Ovary (tissue), 9 donors: ENCODE data around the gene AKAP7. TPM values are rescaled to one million over a fixed set of nuclear protein-coding genes. Genes with fewer than 3 reads are reported as not detected.

Experiments
- DNase-seq, 5 donors: peaks; one replicate each; pipeline ENCODE4 v3.0.0-alpha.2; 2019 to 2020
- H3K27ac ChIP-seq, 2 donors: fragments of 200-600 bp; one replicate each; pipeline versions ENCODE4 v1.5.1 to v1.8.0; 2019 to 2022
- H3K27me3 ChIP-seq: fragments of 200-600 bp; one replicate; pipeline ENCODE4 v1.8.0; 2022
- H3K36me3 ChIP-seq: fragments of 200-600 bp; sonication (generic); one replicate; pipeline ENCODE4 v1.5.1; 2019
- H3K4me1 ChIP-seq: one replicate; pipeline ENCODE4 v1.8.1; 2013; ENCODE audit warnings: mild to moderate bottlenecking, moderate library complexity; ENCODE audit not compliant: insufficient read depth
- H3K4me3 ChIP-seq: fragments of 200-600 bp; sonication (generic); one replicate; pipeline ENCODE4 v1.5.1; 2017
- H3K9me3 ChIP-seq, 2 donors: fragments of 200-600 bp in 1 of 2; sonication (generic) in 1 of 2; one replicate each; pipeline versions ENCODE4 v1.5.1 to v1.8.1; 2013 to 2019; ENCODE audit warnings: mild to moderate bottlenecking in 1 of 2, moderate library complexity in 1 of 2
- CTCF ChIP-seq, 3 donors: fragments of 450-650 bp in 2 of 3; fragments of 200-600 bp in 1 of 3; IDR thresholded peaks; one replicate each; pipeline versions ENCODE4 v1.5.1 to v1.8.0; 2016 to 2022; ENCODE audit warnings: antibody characterized with exemption in 3 of 3, mild to moderate bottlenecking in 1 of 3
- EP300 ChIP-seq: sonication (generic); formaldehyde crosslinking; IDR thresholded peaks from one replicate; pipeline ENCODE4 v1.6.1; 2017; ENCODE audit warnings: antibody characterized with exemption
- POLR2A ChIP-seq: fragments of 450-650 bp; IDR thresholded peaks from one replicate; pipeline ENCODE4 v1.6.1; 2017; ENCODE audit warnings: antibody characterized with exemption, mild to moderate bottlenecking, moderate library complexity
- WGBS, 3 donors: extraction: QIAGEN DNeasy Blood & Tissue Kit in 1 of 3; methylation state at CpG; one replicate each; pipeline versions ENCODE4 v1.1.5 to v1.1.7; 2013 to 2017; 5-methylcytosine and 5-hydroxymethylcytosine counted together
- intact Hi-C, 4 donors: fragments of 100-400 bp; cut with DNase I; formaldehyde crosslinking; loops; one replicate each; pipeline versions ENCODE4 v1.11.0 to v1.15.1; 2022 to 2023
- polyA plus RNA-seq, 2 donors: library from polyadenylated mRNA; stranded (reverse); fragments of 200-250 nt in 1 of 2; fragments of 350-450 nt in 1 of 2; fragmentation: Illumina TruSeq in 1 of 2; extraction: RNeasy Lipid Tissue Mini Kit (QIAGEN cat#74804) in 1 of 2; gene quantifications; one replicate each; pipeline ENCODE4 v1.2.3, GENCODE V29; 2013 to 2014
- total RNA-seq, 7 donors: library from RNA; depleted of rRNA in 2 of 7; stranded (reverse); fragments of >200 nt in 2 of 7; fragmentation: NEBNext Ultra II Directional in 3 of 7; extraction: Animal tissue kit (Norgen Biotek cat#: 25700) in 3 of 7; gene quantifications; one replicate each; pipeline versions ENCODE4 v1.1.0 to v1.2.4, GENCODE V29; 2016 to 2023
- donor health status: DM: no; HTN: no; CAD: no; lungs with moderate emphysema.
- donor health status: DM: no; HTN: no; CAD: no.
- donor health status: Bipolar disorder and iron deficiency.
- donor health status: DM: yes; HTN: yes; CAD: no.
- donor health status: DM: no; HTN: no; CAD: no.
- donor health status: DM: yes; HTN: yes; CAD: no.

AKAP7 gene
- total and polyA plus RNA-seq, 9 donors, result 8.4 to 38.5 (median 31.1) TPM

GRCh38 chr6:131255434-131255833 lies 120.2 kb downstream of the AKAP7 start:
- H3K36me3 ChIP-seq, result no peaks in the 10 kb centered on the region
- intact Hi-C loops, result no loop called here

GRCh38 chr6:131255911-131256310 lies 120.6 kb downstream of the AKAP7 start:
- intact Hi-C loops, result no loop called here
- H3K9me3 ChIP-seq, result no peaks in the 10 kb centered on the region

More at GRCh38 chr6:131255434-131255833, 120.2 kb downstream of the AKAP7 start:
- no peak overlapping the region for H3K4me3 ChIP-seq
- no peak for TF ChIP-seq CTCF (IDR thresholded peaks at IDR 0.05)
- no peak for TF ChIP-seq POLR2A
- no peak for TF ChIP-seq EP300
- no peak for DNase-seq
- H3K9me3 ChIP-seq, result no peaks in the 10 kb centered on the region
- no peak overlapping the region for H3K27ac ChIP-seq
- no peaks in the 10 kb centered on the region for H3K4me1 ChIP-seq
- H3K27me3 ChIP-seq, result no peaks in the 10 kb centered on the region

GRCh38 chr6:131257104-131257503 lies 121.8 kb downstream of the AKAP7 start:
- TF ChIP-seq CTCF (IDR thresholded peaks at IDR 0.05) (no peak), POLR2A (no peak), EP300 (no peak)
- Histone ChIP-seq H3K4me3 (no peak overlapping the region), H3K27ac (no peak overlapping the region), H3K4me1 (no peaks in the 10 kb centered on the region), H3K9me3 (no peaks in the 10 kb centered on the region), H3K27me3 (no peaks in the 10 kb centered on the region), H3K36me3 (no peaks in the 10 kb centered on the region)
- intact Hi-C loops, result no loop called here
- WGBS, 3 donors, result 97 to 100% (median 97%) methylated on average over 2 of the region's 2 CpGs
- DNase-seq, result no peak

More at GRCh38 chr6:131255911-131256310, 120.6 kb downstream of the AKAP7 start:
- Histone ChIP-seq H3K27me3 (no peaks in the 10 kb centered on the region), H3K4me1 (no peaks in the 10 kb centered on the region), H3K4me3 (no peak overlapping the region), H3K27ac (no peak overlapping the region), H3K36me3 (no peaks in the 10 kb centered on the region)
- no peak for DNase-seq
- WGBS, 3 donors, result 77 to 93% (median 93%) methylated on average over 2 of the region's 2 CpGs
- TF ChIP-seq CTCF (IDR thresholded peaks at IDR 0.05) (no peak), EP300 (no peak), POLR2A (no peak)

- Histone ChIP-seq H3K27me3 (no peaks in the 10 kb centered on the region), H3K9me3 (no peaks in the 10 kb centered on the region), H3K36me3 (no peaks in the 10 kb centered on the region), H3K4me3 (no peak overlapping the region), H3K4me1 (no peaks in the 10 kb centered on the region), H3K27ac (no peak overlapping the region)
- intact Hi-C loops, result no loop called here
- DNase-seq, result no peak
- 76 to 82% (median 76%) methylated on average over 2 of the region's 2 CpGs for WGBS, 3 donors
- TF ChIP-seq CTCF (IDR thresholded peaks at IDR 0.05), result no peak
- TF ChIP-seq POLR2A, result no peak
- TF ChIP-seq EP300, result no peak
Measured at GRCh38 chr6:131258010-131258652, 122.9 kb downstream of the AKAP7 start.
